ENCODE data around the gene PADI1.

DNA sequence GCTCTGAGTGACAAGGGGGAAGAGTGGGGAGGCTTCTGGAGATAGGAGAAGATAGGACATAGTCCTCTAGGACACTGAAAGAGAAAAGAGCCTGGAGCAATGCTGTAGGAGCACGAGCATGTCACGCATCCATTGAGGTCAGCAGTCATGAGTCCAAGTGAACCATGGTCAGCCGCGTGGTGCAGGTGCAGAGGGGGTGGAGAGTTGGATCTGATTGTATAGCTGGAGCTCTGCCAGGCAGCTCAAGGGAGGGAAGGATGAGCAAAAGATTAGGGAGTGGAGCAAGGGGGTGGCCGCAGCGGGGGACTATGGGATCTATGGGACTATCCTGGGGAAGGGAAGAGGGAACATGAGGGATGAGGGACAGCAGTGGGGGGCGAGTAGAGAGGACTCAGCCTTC lies 14.0 kb downstream of the PADI1 start:
- TF ChIP-seq, protein P1, sequence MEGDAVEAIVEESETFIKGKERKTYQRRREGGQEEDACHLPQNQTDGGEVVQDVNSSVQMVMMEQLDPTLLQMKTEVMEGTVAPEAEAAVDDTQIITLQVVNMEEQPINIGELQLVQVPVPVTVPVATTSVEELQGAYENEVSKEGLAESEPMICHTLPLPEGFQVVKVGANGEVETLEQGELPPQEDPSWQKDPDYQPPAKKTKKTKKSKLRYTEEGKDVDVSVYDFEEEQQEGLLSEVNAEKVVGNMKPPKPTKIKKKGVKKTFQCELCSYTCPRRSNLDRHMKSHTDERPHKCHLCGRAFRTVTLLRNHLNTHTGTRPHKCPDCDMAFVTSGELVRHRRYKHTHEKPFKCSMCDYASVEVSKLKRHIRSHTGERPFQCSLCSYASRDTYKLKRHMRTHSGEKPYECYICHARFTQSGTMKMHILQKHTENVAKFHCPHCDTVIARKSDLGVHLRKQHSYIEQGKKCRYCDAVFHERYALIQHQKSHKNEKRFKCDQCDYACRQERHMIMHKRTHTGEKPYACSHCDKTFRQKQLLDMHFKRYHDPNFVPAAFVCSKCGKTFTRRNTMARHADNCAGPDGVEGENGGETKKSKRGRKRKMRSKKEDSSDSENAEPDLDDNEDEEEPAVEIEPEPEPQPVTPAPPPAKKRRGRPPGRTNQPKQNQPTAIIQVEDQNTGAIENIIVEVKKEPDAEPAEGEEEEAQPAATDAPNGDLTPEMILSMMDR (IDR thresholded peaks at IDR 0.05; ENCODE audit: borderline replicate concordance, extremely low read depth, low read length, poor library complexity, severe bottlenecking) = no peak
- TF ChIP-seq EZH2 (IDR thresholded peaks at IDR 0.05; ENCODE audit: borderline replicate concordance, low read depth, low read length, severe bottlenecking) = no peak
